Right renal cortex interstitium (tissue), 3 donors: ENCODE results near the gene NR2F6. TPM values are rescaled to one million over a fixed set of nuclear protein-coding genes. Genes with fewer than 3 reads are reported as not detected.
A peak's percentile ranks its signal among the peaks of the same experiment; 100 is the strongest.

Experiments used
- DNase-seq, 3 donors: peaks; one replicate each; pipeline ENCODE4 v3.0.0-alpha.2; 2013; ENCODE audit warnings: low read depth in 3 of 3, low spot score in 2 of 3
- polyA plus RNA-seq, 3 donors: library from polyadenylated mRNA; unstranded; fragments of 120-200 nt; gene quantifications; one replicate each; pipeline ENCODE4 v1.2.1, GENCODE V29; 2013; ENCODE audit not compliant: insufficient read length in 3 of 3

The NR2F6 gene
- polyA plus RNA-seq, 3 donors = 29.4 to 41.9 (median 34.2) TPM

GRCh38 chr19:17240826-17241399 is 4.8 kb downstream of the NR2F6 start:
- DNase-seq = no peak

- DNase-seq = no peak
Measured at GRCh38 chr19:17240062-17240752, 5.5 kb downstream of the NR2F6 start.

GRCh38 chr19:17237747-17238706 is 7.7 kb downstream of the NR2F6 start:
- DNase-seq = no peak

GRCh38 chr19:17236811-17237543 is 8.7 kb downstream of the NR2F6 start:
- DNase-seq = no peak

GRCh38 chr19:17235971-17236777 is 9.5 kb downstream of the NR2F6 start:
- DNase-seq = no peak

- DNase-seq = no peak
Measured at GRCh38 chr19:17235300-17235970, 10.3 kb downstream of the NR2F6 start.

GRCh38 chr19:17234911-17235299 is 10.8 kb downstream of the NR2F6 start:
- no peak for DNase-seq

GRCh38 chr19:17232258-17232657 is 13.5 kb downstream of the NR2F6 start:
- DNase-seq = no peak

- no peak for DNase-seq
Measured at GRCh38 chr19:17229890-17230289, 15.8 kb downstream of the NR2F6 start.

- DNase-seq = no peak
Measured at GRCh38 chr19:17227798-17228367, 17.8 kb downstream of the NR2F6 start.

- DNase-seq = peak; percentile 91 to 97 (median 95)
Measured at GRCh38 chr19:17226002-17226933, 19.5 kb downstream of the NR2F6 start, which contains the start of gene OCEL1. OCEL1 (plus strand) TSS chr19:17226226; CDS start chr19:17226248, 22 bp downstream.

GRCh38 chr19:17225053-17225452 is 20.7 kb downstream of the NR2F6 start:
- DNase-seq = no peak

- DNase-seq = no peak
Measured at GRCh38 chr19:17220207-17220758, 25.4 kb downstream of the NR2F6 start.

GRCh38 chr19:17219286-17219685 is 26.4 kb downstream of the NR2F6 start:
- no peak for DNase-seq

- DNase-seq = no peak
Measured at GRCh38 chr19:17216058-17216670, 29.6 kb downstream of the NR2F6 start.

GRCh38 chr19:17215127-17215971 is 30.4 kb downstream of the NR2F6 start, which contains the start of gene USE1:
USE1 (plus strand) TSS chr19:17215357; CDS start chr19:17215406, 49 bp downstream.
- DNase-seq = peak; percentile 80 to 85 (median 83)
